GM12878 (cell line): ENCODE data around the gene CNRIP1. TPM values are rescaled to one million over a fixed set of nuclear protein-coding genes. Genes with fewer than 3 reads are reported as not detected.

Source experiments
- CBX5 ChIP-seq: sonication (generic); IDR thresholded peaks from 2 replicates; pipeline ENCODE4 v1.6.1; 2016; ENCODE audit warnings: low read depth, moderate library complexity, mild to moderate bottlenecking, inconsistent platforms
- CEBPZ ChIP-seq: fragments of 150-350 bp; IDR thresholded peaks from 2 replicates; pipeline ENCODE4 v1.6.1; 2016; ENCODE audit warnings: low read depth, low read length
- CHD1 ChIP-seq: IDR thresholded peaks from 2 replicates; pipeline ENCODE4 v1.6.1; 2012; ENCODE audit warnings: low read depth, low read length, improper control_type of control experiment
- EED ChIP-seq: sonication (generic); IDR thresholded peaks from 2 replicates; pipeline ENCODE4 v1.6.1; 2016; ENCODE audit warnings: antibody characterized with exemption, low read depth
- ESRRA ChIP-seq: IDR thresholded peaks from 2 replicates; pipeline ENCODE4 v1.6.1; 2012; ENCODE audit warnings: mild to moderate bottlenecking, low read length, improper control_type of control experiment
- FOS ChIP-seq: IDR thresholded peaks from 3 replicates; pipeline ENCODE4 v1.6.1; 2011; ENCODE audit warnings: borderline replicate concordance; ENCODE audit not compliant: insufficient read length; ENCODE audit errors: extremely low read depth
- HDAC6 ChIP-seq: fragments of 200-600 bp; sonication (generic); IDR thresholded peaks from one replicate; pipeline ENCODE4 v1.8.0; 2017; ENCODE audit warnings: antibody characterized with exemption; ENCODE audit not compliant: unreplicated experiment
- IRF4 ChIP-seq: IDR thresholded peaks from 2 replicates; pipeline ENCODE4 v1.6.1; 2011; ENCODE audit warnings: low read depth, low read length
- LARP7 ChIP-seq: fragments of 450-650 bp; IDR thresholded peaks from 2 replicates; pipeline ENCODE4 v1.6.1; 2017; ENCODE audit warnings: mild to moderate bottlenecking
- MYC ChIP-seq: IDR thresholded peaks from 2 replicates; pipeline ENCODE4 v1.6.1; 2011; ENCODE audit warnings: mild to moderate bottlenecking, low read length, moderate library complexity, inconsistent platforms; ENCODE audit not compliant: insufficient read depth, insufficient replicate concordance, insufficient read length, severe bottlenecking
- NR2C1 ChIP-seq: fragments of 450-650 bp; IDR thresholded peaks from 2 replicates; pipeline ENCODE4 v1.6.1; 2017; ENCODE audit warnings: antibody characterized with exemption, mild to moderate bottlenecking, moderate library complexity
- PML ChIP-seq: IDR thresholded peaks from 2 replicates; pipeline ENCODE4 v1.6.1; 2012; ENCODE audit warnings: low read length, inconsistent platforms
- POLR2AphosphoS2 ChIP-seq: IDR thresholded peaks from 2 replicates; pipeline ENCODE4 v1.6.1; 2011; ENCODE audit warnings: low read depth, mild to moderate bottlenecking, low read length, improper control_type of control experiment, moderate library complexity
- POU2F2 ChIP-seq: IDR thresholded peaks from 3 replicates; pipeline ENCODE4 v1.6.1; 2011; ENCODE audit warnings: low read depth, mild to moderate bottlenecking, low read length, borderline replicate concordance
- PRDM15 ChIP-seq: fragments of 450-650 bp; formaldehyde crosslinking; IDR thresholded peaks from 2 replicates; pipeline ENCODE4 v1.4.0; 2020; ENCODE audit warnings: mild to moderate bottlenecking, moderate library complexity
- RBBP5 ChIP-seq: fragments of 200-600 bp; sonication (generic); conservative IDR thresholded peaks from 2 replicates; pipeline ENCODE4 v1.6.1; 2016
- SPI1 ChIP-seq: IDR thresholded peaks from 2 replicates; pipeline ENCODE4 v1.6.1; 2011; ENCODE audit warnings: low read depth, mild to moderate bottlenecking, low read length, moderate library complexity, borderline replicate concordance; ENCODE audit not compliant: insufficient read depth
- STAT3 ChIP-seq: IDR thresholded peaks from 2 replicates; pipeline ENCODE4 v1.6.1; 2011; ENCODE audit warnings: low read depth, low read length, improper control_type of control experiment
- polyA plus RNA-seq, 11 experiments: library from polyadenylated mRNA; depleted of rRNA in 4 of 11; unstranded in 6 of 11; stranded (reverse) in 5 of 11; fragments of >200 nt; fragmentation: Nextera tagmentation in 4 of 11; fragmentation: Illumina TruSeq in 1 of 11; extraction: Ambion mirVana in 4 of 11; extraction: Trizol in 1 of 11; gene quantifications; 1 replicate in 1 of 11; 2 replicates in 10 of 11; pipeline versions ENCODE4 v1.2.1 to v1.2.3, GENCODE V29; 2011 to 2016; ENCODE audit warnings: inconsistent platforms in 2 of 11, missing spikeins in 2 of 11, low read depth in 1 of 11
- total RNA-seq, 4 experiments: library from RNA; depleted of rRNA in 3 of 4; stranded (reverse); fragments of >200 nt in 3 of 4; fragmentation: Illumina TruSeq in 1 of 4; extraction: Trizol in 1 of 4; gene quantifications; 2 replicates each; pipeline versions ENCODE4 v1.2.1 to v1.2.3, GENCODE V29; 2013 to 2021
- TF ChIP-seq, protein P1 (sequence below): fragments of 450-650 bp; formaldehyde crosslinking; IDR thresholded peaks from 2 replicates; pipeline ENCODE4 v1.5.0; 2022; ENCODE audit warnings: mild to moderate bottlenecking, missing genetic modification characterization

The CNRIP1 gene
- total and polyA plus RNA-seq, 10 of the 15 experiments (the other 5 are each of a cell fraction or from before 2014, with no cell fraction given), result not detected

- TF ChIP-seq CEBPZ, result no peak
- TF ChIP-seq EED, result peak; percentile 58; the same call in 1 of the 2 replicates
- peak; percentile 85 for TF ChIP-seq POLR2AphosphoS2
- TF ChIP-seq, protein P1, sequence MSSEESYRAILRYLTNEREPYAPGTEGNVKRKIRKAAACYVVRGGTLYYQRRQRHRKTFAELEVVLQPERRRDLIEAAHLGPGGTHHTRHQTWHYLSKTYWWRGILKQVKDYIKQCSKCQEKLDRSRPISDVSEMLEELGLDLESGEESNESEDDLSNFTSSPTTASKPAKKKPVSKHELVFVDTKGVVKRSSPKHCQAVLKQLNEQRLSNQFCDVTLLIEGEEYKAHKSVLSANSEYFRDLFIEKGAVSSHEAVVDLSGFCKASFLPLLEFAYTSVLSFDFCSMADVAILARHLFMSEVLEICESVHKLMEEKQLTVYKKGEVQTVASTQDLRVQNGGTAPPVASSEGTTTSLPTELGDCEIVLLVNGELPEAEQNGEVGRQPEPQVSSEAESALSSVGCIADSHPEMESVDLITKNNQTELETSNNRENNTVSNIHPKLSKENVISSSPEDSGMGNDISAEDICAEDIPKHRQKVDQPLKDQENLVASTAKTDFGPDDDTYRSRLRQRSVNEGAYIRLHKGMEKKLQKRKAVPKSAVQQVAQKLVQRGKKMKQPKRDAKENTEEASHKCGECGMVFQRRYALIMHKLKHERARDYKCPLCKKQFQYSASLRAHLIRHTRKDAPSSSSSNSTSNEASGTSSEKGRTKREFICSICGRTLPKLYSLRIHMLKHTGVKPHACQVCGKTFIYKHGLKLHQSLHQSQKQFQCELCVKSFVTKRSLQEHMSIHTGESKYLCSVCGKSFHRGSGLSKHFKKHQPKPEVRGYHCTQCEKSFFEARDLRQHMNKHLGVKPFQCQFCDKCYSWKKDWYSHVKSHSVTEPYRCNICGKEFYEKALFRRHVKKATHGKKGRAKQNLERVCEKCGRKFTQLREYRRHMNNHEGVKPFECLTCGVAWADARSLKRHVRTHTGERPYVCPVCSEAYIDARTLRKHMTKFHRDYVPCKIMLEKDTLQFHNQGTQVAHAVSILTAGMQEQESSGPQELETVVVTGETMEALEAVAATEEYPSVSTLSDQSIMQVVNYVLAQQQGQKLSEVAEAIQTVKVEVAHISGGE (CRISPR knock-in tag), result no peak
- no peak for TF ChIP-seq PRDM15
- TF ChIP-seq IRF4, result no peak
- peak; percentile 60; the same call in 1 of the 2 replicates for TF ChIP-seq SPI1
- no peak for TF ChIP-seq MYC
- TF ChIP-seq NR2C1, result peak; percentile 47
- no peak for TF ChIP-seq CHD1
- TF ChIP-seq HDAC6, result no peak
- TF ChIP-seq STAT3, result no peak
- TF ChIP-seq CBX5, result no peak
- peak; percentile 55; the same call in 2 of the 3 replicates for TF ChIP-seq POU2F2
- no peak for TF ChIP-seq ESRRA
- no peak for TF ChIP-seq RBBP5
- TF ChIP-seq PML, result peak; percentile 78; the same call in 1 of the 2 replicates
- no peak; the same call in 1 of the 2 replicates for TF ChIP-seq LARP7
- TF ChIP-seq FOS, result no peak
Observed at GRCh38 chr2:68252400-68253218, 67.1 kb downstream of the CNRIP1 start, which contains the start of gene PPP3R1 (continued).
